Gastrocnemius medialis (tissue), 4 donors: Measurements from ENCODE around the gene DDX27. TPM values are rescaled to one million over a fixed set of nuclear protein-coding genes. Genes with fewer than 3 reads are reported as not detected.

Experiments
- ATAC-seq, 2 donors: fragments of 150-250 bp; one replicate each; pipeline ENCODE4 v1.9.1; 2016
- DNase-seq, 2 donors: peaks; one replicate each; pipeline ENCODE4 v3.0.0-alpha.2; 2019
- H3K27ac ChIP-seq, 4 donors: fragments of 200-600 bp; sonication (generic); 1 replicate in 1 of 4; 2 replicates in 3 of 4; pipeline ENCODE4 v1.5.1; 2016 to 2018; ENCODE audit warnings: mild to moderate bottlenecking in 2 of 4, moderate library complexity in 1 of 4
- H3K27me3 ChIP-seq, 3 donors: fragments of 200-600 bp; sonication (generic) in 2 of 3; 1 replicate in 1 of 3; 2 replicates in 2 of 3; pipeline versions ENCODE4 v1.5.1 to v1.6.0; 2016 to 2019; ENCODE audit warnings: mild to moderate bottlenecking in 1 of 3, moderate library complexity in 1 of 3
- H3K36me3 ChIP-seq, 2 donors: fragments of 200-600 bp; sonication (generic) in 1 of 2; one replicate each; pipeline ENCODE4 v1.5.1; 2017 to 2018
- H3K4me1 ChIP-seq, 2 donors: fragments of 200-600 bp; sonication (generic) in 1 of 2; one replicate each; pipeline ENCODE4 v1.5.1; 2016 to 2017; ENCODE audit warnings: mild to moderate bottlenecking in 2 of 2
- H3K4me3 ChIP-seq, 4 donors: fragments of 200-600 bp; sonication (generic) in 3 of 4; 1 replicate in 1 of 4; 2 replicates in 3 of 4; pipeline ENCODE4 v1.5.1; 2016 to 2019; ENCODE audit warnings: mild to moderate bottlenecking in 2 of 4
- H3K9me3 ChIP-seq, 3 donors: fragments of 200-600 bp; sonication (generic) in 2 of 3; 1 replicate in 1 of 3; 2 replicates in 2 of 3; pipeline ENCODE4 v1.5.1; 2016 to 2019
- CTCF ChIP-seq, 5 experiments: fragments of 450-650 bp in 3 of 5; fragments of 200-600 bp in 2 of 5; sonication (generic) in 2 of 5; IDR thresholded peaks in 4 of 5; conservative IDR thresholded peaks in 1 of 5; 1 replicate in 4 of 5; 2 replicates in 1 of 5; pipeline ENCODE4 v1.5.1; 2016 to 2019; ENCODE audit warnings: antibody characterized with exemption in 5 of 5, mild to moderate bottlenecking in 3 of 5, moderate library complexity in 3 of 5
- POLR2A ChIP-seq, 2 donors: fragments of 450-650 bp; IDR thresholded peaks; one replicate each; pipeline ENCODE4 v1.6.1; 2017; ENCODE audit warnings: antibody characterized with exemption in 2 of 2, mild to moderate bottlenecking in 2 of 2, moderate library complexity in 2 of 2
- in situ Hi-C, 4 donors: fragments of 200-750 bp; cut with MboI; loops; one replicate each; pipeline versions ENCODE4 v1.15.0 to v1.8.0; 2017; ENCODE audit warnings: low sequenced_read_pairs in 4 of 4
- intact Hi-C: fragments of 100-400 bp; cut with DNase I; formaldehyde crosslinking; loops from one replicate; pipeline ENCODE4 v1.15.1; 2023; ENCODE audit warnings: low total_unique reads
- total RNA-seq, 4 donors: library from RNA; depleted of rRNA; stranded (reverse); fragments of >200 nt; gene quantifications; one replicate each; pipeline versions ENCODE4 v1.1.0 to v1.2.3, GENCODE V29; 2016

DDX27 gene
- 10 to 100 TPM; 12.6 to 39.7 (median 23.3) TPM for total RNA-seq

- no peaks in the 10 kb centered on the region for H3K27me3 ChIP-seq
- ATAC-seq (peak; percentile 98 to 99), DNase-seq (peak; percentile 96)
- H3K27ac ChIP-seq: peak within 1 kb of the TSS; percentile 89 to 91 (median 90)
- H3K4me1 ChIP-seq: peaks cover 10 to 15% of the 10 kb centered on the region in 2 donors
- peaks cover 0 to 34% of the 10 kb centered on the region in 2 donors for H3K36me3 ChIP-seq
- peak within 1 kb of the TSS; percentile 81 to 86 (median 84) for H3K4me3 ChIP-seq
- in situ Hi-C loops (loop anchor here (5.0 kb wide), 1 partner anchor 87 kb away; no protein-coding TSS in a partner anchor), intact Hi-C loops (loop anchor here (1.0 kb wide), 2 partner anchors 31 to 59 kb away; partner anchors contain the start of genes STAU1 and ZNFX1)
- TF ChIP-seq POLR2A (IDR thresholded peaks at IDR 0.05): peak; percentile 76 to 80
- no peak for TF ChIP-seq CTCF (IDR thresholded peaks at IDR 0.05 in 4 of 5, conservative IDR thresholded peaks at IDR 0.05 in 1 of 5)
- no peaks in the 10 kb centered on the region for H3K9me3 ChIP-seq
Measured at GRCh38 chr20:49219091-49219923, at the start of gene DDX27. Gene DDX27 (plus strand): TSS chr20:49219416. CDS start chr20:49219449, 33 bp downstream.

GRCh38 chr20:49169547-49169946, 49.7 kb upstream of the DDX27 start:
- no peaks in the 10 kb centered on the region for H3K27me3 ChIP-seq
- H3K9me3 ChIP-seq: no peaks in the 10 kb centered on the region
- no peak overlapping the region for H3K27ac ChIP-seq
- intact Hi-C loops (no loop called here), in situ Hi-C loops (no loop called here)
- H3K4me1 ChIP-seq: peaks cover 23 to 25% of the 10 kb centered on the region in 2 donors
- DNase-seq (no peak), ATAC-seq (no peak)
- no peak for TF ChIP-seq POLR2A (IDR thresholded peaks at IDR 0.05)
- no peak for TF ChIP-seq CTCF (IDR thresholded peaks at IDR 0.05 in 4 of 5, conservative IDR thresholded peaks at IDR 0.05 in 1 of 5)
- H3K36me3 ChIP-seq: no peaks in the 10 kb centered on the region
- H3K4me3 ChIP-seq: no peak overlapping the region

- H3K27ac ChIP-seq: no peak overlapping the region
- no peak overlapping the region for H3K4me3 ChIP-seq
- intact Hi-C loops (no loop called here), in situ Hi-C loops (no loop called here)
- no peaks in the 10 kb centered on the region for H3K36me3 ChIP-seq
- no peak for TF ChIP-seq POLR2A (IDR thresholded peaks at IDR 0.05)
- no peaks in the 10 kb centered on the region for H3K27me3 ChIP-seq
- ATAC-seq: no peak
- H3K4me1 ChIP-seq: peaks cover 23 to 25% of the 10 kb centered on the region in 2 donors
- no peak for DNase-seq
- H3K9me3 ChIP-seq: no peaks in the 10 kb centered on the region
Measured at GRCh38 chr20:49170714-49171113, 48.5 kb upstream of the DDX27 start.

GRCh38 chr20:49171909-49172308, 47.3 kb upstream of the DDX27 start:
- TF ChIP-seq CTCF (IDR thresholded peaks at IDR 0.05 in 4 of 5, conservative IDR thresholded peaks at IDR 0.05 in 1 of 5) (no peak), POLR2A (IDR thresholded peaks at IDR 0.05) (no peak)
- no peak overlapping the region for H3K27ac ChIP-seq
- in situ Hi-C loops: no loop called here
- H3K27me3 ChIP-seq: no peaks in the 10 kb centered on the region
- no peak for DNase-seq
- no peak for ATAC-seq
- H3K36me3 ChIP-seq: no peaks in the 10 kb centered on the region
- H3K4me3 ChIP-seq: no peak overlapping the region
- H3K4me1 ChIP-seq: peaks cover 18 to 20% of the 10 kb centered on the region in 2 donors
- H3K9me3 ChIP-seq: no peaks in the 10 kb centered on the region
- intact Hi-C loops: no loop called here

GRCh38 chr20:49172413-49172812, 46.8 kb upstream of the DDX27 start:
- Histone ChIP-seq H3K4me3 (no peak overlapping the region), H3K4me1 (peaks cover 13 to 16% of the 10 kb centered on the region in 2 donors), H3K9me3 (no peaks in the 10 kb centered on the region), H3K27me3 (no peaks in the 10 kb centered on the region), H3K27ac (no peak overlapping the region), H3K36me3 (no peaks in the 10 kb centered on the region)
- intact Hi-C loops (no loop called here), in situ Hi-C loops (no loop called here)
- ATAC-seq (no peak), DNase-seq (no peak)
- TF ChIP-seq POLR2A (IDR thresholded peaks at IDR 0.05): no peak
- TF ChIP-seq CTCF (IDR thresholded peaks at IDR 0.05 in 4 of 5, conservative IDR thresholded peaks at IDR 0.05 in 1 of 5): no peak
